ENCODE results near the gene SP100.
A peak's percentile ranks its signal among the peaks of the same experiment; 100 is the strongest.
"Not testable (repeated sequence)": the region's sequence is repeated elsewhere in the genome, so short reads cannot be mapped to it uniquely, and the experiment has no call there.

The SP100 gene

GRCh38 chr2:230416061-230416721 is at the start of gene SP100:
Gene SP100, plus strand, starts transcription at chr2:230416201. Its CDS starts 96 bp downstream, at chr2:230416297.
- peak; percentile 76 for DNase-seq

GRCh38 chr2:230382108-230382507 is 33.9 kb upstream of the SP100 start:
- DNase-seq = no peak

GRCh38 chr2:230383453-230383852 is 32.5 kb upstream of the SP100 start:
- no peak for DNase-seq

GRCh38 chr2:230384986-230385385 is 31.0 kb upstream of the SP100 start:
- no peak for DNase-seq

GRCh38 chr2:230394301-230394700 is 21.7 kb upstream of the SP100 start:
- no peak for DNase-seq

- DNase-seq = not testable (repeated sequence)
These were observed 17.3 kb upstream of the SP100 start for GRCh38 chr2:230398698-230399097.

- DNase-seq = no peak
These were observed 16.0 kb upstream of the SP100 start for GRCh38 chr2:230400041-230400440.

- DNase-seq = no peak
These were observed 15.5 kb upstream of the SP100 start for GRCh38 chr2:230400454-230400853.

GRCh38 chr2:230401026-230401425 is 15.0 kb upstream of the SP100 start:
- DNase-seq = not testable (repeated sequence)

- DNase-seq = no peak
These were observed 12.3 kb upstream of the SP100 start for GRCh38 chr2:230403746-230404145.

- no peak for DNase-seq
These were observed 10.2 kb upstream of the SP100 start for GRCh38 chr2:230405824-230406223.

GRCh38 chr2:230408244-230408842 is 7.7 kb upstream of the SP100 start:
- no peak for DNase-seq

GRCh38 chr2:230409316-230409715 is 6.7 kb upstream of the SP100 start:
- DNase-seq = not testable (repeated sequence)

- DNase-seq = no peak
These were observed 5.7 kb upstream of the SP100 start for GRCh38 chr2:230410263-230410662.

GRCh38 chr2:230410861-230411569 is 5.0 kb upstream of the SP100 start:
- no peak for DNase-seq

- no peak for DNase-seq
These were observed 4.2 kb upstream of the SP100 start for GRCh38 chr2:230411570-230412370.

- DNase-seq = no peak
These were observed 3.7 kb upstream of the SP100 start for GRCh38 chr2:230412371-230412711.

GRCh38 chr2:230412846-230413245 is 3.2 kb upstream of the SP100 start:
- DNase-seq = no peak

- no peak for DNase-seq
These were observed 2.5 kb upstream of the SP100 start for GRCh38 chr2:230413479-230413878.

GRCh38 chr2:230414302-230414701 is 1.7 kb upstream of the SP100 start:
- DNase-seq = no peak

- DNase-seq = no peak
These were observed 1.4 kb downstream of the SP100 start for GRCh38 chr2:230417436-230417835.

- no peak for DNase-seq
These were observed 2.5 kb downstream of the SP100 start for GRCh38 chr2:230418341-230419016.

- no peak for DNase-seq
These were observed 3.2 kb downstream of the SP100 start for GRCh38 chr2:230419181-230419580.
